GM10266 (cell line): Measurements from ENCODE around the gene C19orf25.

Experiments used
- DNase-seq: peaks from one replicate; pipeline ENCODE4 v3.0.0; 2012; ENCODE audit errors: extremely low spot score
- TF ChIP-seq, protein P1 (sequence below): IDR thresholded peaks from 2 replicates; pipeline ENCODE4 v1.5.1; 2012; ENCODE audit warnings: mild to moderate bottlenecking, low read depth; ENCODE audit not compliant: control insufficient read depth, insufficient read depth; ENCODE audit errors: missing control alignments

C19orf25 gene

DNA sequence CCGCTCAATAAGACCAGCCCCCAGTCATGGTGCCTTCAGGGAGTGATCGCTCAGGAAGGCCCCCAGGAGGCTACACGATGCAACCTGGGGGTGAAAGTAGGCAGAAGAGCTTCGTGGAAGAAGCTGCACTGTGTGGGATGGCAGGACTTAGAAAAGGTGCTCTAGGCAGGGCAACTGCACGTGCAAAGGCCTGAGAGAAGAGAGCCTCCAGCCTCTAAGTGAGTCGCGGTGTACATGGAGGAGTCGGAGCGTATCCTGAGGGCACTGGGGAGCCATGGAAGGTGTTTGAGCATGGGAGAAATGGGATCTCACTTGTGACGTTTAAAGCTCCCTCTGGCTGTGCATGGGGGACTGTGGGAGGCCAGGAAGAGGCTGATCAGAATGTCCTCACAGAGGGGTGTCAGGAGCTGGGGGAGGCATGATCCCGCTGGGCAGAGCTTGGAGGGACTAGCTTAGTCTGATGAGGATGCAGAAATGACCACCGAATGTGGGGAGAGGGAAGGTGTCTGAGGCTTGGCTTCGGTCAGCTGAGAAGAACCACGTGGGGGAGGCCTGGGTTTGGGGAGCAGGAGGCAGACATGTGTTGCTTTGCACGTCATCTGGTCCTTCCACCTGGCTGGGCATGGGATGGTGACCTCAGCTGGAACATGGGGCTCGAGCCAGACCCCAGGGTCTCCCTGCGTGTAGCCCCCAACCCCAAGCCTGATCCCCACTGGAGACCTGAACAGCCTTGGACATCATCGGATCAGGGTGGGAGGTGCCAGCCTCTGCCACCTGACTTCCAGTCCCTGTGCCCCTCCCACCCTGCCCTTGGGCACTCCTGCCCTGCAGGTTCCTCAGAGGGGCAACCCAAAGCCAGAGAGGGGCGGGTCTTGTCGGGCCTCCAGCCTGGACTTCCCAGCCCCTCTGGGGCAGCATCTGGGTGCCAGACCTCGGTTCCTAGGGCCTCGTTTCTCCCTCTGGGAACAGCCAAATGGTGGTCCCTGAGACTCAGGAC is 28.0 kb downstream of the C19orf25 start:
- DNase-seq = no peak
- TF ChIP-seq, protein P1, sequence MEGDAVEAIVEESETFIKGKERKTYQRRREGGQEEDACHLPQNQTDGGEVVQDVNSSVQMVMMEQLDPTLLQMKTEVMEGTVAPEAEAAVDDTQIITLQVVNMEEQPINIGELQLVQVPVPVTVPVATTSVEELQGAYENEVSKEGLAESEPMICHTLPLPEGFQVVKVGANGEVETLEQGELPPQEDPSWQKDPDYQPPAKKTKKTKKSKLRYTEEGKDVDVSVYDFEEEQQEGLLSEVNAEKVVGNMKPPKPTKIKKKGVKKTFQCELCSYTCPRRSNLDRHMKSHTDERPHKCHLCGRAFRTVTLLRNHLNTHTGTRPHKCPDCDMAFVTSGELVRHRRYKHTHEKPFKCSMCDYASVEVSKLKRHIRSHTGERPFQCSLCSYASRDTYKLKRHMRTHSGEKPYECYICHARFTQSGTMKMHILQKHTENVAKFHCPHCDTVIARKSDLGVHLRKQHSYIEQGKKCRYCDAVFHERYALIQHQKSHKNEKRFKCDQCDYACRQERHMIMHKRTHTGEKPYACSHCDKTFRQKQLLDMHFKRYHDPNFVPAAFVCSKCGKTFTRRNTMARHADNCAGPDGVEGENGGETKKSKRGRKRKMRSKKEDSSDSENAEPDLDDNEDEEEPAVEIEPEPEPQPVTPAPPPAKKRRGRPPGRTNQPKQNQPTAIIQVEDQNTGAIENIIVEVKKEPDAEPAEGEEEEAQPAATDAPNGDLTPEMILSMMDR = no peak

DNA sequence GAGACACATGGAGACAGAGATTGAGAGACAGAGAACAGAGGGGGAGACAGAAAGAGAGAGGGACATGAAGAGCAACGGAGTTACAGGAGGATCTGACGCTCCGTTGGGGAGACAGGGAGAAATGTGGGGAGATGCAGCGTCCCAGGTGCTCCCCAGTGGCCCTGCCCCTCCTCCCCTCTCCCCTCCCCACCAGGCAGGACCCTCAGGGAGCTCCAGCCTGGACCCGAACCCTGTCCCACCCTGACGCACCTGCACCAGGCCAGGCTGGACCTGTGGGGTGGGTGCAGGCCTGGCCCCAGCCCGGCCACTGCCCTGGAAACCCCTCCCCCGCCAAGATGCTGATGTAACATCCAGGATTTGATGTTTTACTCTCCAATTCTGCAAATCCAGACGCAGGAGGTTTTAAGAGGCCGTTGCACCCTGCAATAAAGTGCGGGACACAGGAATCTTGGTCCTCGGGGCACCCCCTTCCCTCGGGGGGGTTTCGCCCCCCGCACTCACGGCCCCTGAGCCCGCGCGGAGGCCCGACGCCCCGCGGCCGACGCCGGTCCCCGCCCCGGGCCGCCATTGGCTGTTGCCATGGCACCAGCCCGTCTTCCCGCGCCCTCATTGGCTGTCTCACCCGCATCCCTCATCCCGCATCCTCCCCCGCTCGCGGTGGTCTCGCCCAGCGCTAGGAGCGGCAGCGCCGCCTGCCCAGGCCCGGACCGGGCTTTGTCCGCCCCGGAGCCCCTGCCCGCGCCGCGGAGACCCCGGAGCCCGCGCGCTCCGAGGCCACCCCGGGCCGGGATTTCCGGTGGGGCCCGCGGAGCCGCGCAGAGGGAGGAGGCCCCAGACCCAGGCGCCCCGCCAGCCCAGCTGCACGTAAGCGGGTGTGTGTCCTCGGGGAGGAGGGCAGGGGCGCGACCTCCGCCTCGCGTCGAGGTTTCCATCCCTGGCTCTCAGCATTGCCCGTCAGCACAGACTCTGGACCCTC is 29.3 kb downstream of the C19orf25 start, which contains the start of gene APC2:
TSS of gene APC2 (plus strand) at position 655 of the 976 bp plus-strand sequence. CDS start 2,881 bp downstream, outside the sequence.
- DNase-seq = peak; percentile 82
- TF ChIP-seq, protein P1 = no peak

DNA sequence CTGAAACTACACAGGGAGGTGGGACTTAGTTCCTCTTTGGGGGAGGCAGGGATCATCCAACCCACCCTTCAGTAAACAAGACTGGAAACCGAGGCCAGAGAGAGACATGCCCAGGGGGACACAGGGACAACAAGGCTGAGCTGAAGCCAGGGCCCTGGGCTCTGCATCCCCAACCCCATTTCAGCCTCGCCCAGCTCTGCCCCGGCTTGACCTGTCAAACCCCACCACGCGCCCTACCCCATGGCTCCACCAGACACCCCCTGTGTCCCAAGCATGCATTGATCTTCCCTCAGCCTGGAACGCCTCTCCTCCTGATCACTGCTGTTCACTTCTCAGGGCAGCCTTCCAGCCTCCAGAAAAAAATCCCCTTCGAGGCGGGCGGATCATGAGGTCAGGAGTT is 31.1 kb downstream of the C19orf25 start:
- TF ChIP-seq, protein P1 = no peak
- DNase-seq = no peak

DNA sequence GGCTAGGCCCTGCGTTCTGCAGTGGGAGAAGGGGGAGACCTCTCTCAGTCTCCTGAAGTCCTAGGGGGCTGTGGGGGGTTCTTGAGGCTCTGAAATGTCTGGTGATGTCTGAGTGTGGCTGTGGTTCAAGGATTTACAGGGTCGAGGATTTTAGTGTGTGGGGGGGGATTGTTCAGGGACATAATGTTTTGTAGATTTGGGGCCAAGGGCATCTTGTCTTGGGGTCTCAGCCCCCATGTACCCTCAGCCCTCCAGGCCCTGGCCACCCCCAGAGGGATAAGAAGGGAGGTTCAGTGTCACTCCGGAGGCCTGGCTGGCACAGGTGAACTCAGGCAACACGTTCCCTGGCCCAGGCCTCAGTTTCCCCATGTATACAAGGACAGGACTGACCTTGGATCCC is 31.5 kb downstream of the C19orf25 start:
- no peak for DNase-seq
- TF ChIP-seq, protein P1 = no peak

DNA sequence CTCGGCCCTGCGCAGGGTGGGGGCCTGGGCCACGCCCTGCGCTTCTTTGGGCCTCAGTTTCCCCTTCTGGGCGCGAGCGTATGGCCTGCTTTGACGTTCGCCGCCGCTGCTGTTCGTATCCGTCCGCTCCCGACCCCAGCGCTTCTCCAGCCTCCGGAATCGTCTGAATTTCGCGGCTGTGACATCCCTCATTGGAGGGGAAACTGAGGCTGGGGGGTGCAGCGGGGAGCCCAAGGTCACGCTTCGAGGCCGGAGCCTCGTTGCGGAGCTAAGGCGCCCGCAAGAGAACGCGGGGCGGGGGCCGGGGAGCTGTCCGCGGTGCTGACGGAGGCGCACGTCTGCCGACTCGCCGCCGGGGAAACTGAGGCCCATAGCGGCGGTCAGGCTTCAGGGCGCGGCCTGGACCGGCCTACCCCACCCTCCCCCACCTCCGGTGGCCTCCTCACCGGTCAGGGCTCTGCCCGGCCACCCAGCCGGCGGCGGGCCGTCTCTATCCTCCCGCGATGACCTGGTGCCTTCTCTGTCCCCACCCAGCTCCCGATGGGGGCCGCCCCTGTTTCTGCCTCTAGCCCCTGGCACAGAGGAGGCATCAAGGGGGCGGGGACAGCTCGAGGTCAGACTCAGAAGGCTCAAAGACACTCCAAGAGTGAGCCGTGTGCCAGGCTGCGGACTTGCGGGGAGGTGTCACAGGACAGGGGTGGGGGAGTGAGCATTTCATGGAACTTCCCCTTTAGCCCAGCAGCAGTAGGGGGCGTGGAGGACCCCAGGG is 32.1 kb downstream of the C19orf25 start:
- no peak for DNase-seq
- TF ChIP-seq, protein P1 = no peak

DNA sequence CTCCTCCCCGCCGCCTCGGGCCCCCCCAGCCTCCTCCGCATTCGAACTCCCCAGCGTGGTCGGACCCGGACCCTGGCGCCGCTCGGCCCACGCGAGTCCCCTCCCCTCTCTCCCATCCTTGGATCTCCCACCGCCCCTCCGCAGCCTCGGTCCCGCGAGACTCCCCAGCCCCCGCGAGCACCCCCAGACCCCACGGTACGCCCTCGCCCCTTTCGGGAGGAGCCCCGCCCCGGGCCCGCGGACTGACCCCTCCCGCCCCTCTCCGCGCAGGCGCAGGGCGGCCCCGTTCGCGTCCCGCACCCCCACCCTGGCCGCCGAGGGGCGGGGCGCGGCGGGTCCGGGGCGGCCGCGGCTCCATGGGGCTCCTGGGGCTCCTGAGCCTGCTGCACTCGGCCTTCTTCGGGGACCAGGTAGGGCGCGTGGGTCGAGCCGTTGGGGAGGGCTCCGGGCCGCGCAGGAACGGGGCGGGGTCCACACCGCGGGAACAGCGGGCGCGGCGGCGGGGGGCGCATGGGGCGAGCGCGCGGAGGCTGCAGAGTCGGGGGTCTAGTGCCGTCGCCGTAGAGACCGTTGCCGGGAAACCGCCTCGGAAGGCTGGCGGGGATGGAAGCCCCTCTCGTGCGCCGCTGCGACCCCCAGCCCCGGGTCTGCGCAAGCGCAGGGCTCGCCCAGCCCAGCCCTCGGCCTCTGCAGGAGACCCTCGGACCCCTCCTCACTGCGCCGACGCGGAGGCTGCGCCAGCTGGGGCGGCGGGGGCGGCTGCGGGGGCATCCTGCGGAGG is 32.9 kb downstream of the C19orf25 start:
- peak; percentile 84 for DNase-seq
- TF ChIP-seq, protein P1 = no peak
